Thyroid gland (tissue), 4 donors: Measurements from ENCODE around the gene PPM1L.

Experiments
- POLR2A ChIP-seq, 2 donors: fragments of 450-650 bp; IDR thresholded peaks; one replicate each; pipeline ENCODE4 v1.6.1; 2017; ENCODE audit warnings: antibody characterized with exemption in 2 of 2, mild to moderate bottlenecking in 2 of 2, moderate library complexity in 1 of 2
- TF ChIP-seq, protein P1 (sequence below), 6 experiments: fragments of 200-600 bp in 3 of 6; fragments of 450-650 bp in 3 of 6; sonication (generic) in 3 of 6; IDR thresholded peaks; one replicate each; pipeline ENCODE4 v1.5.1; 2016 to 2019; ENCODE audit warnings: antibody characterized with exemption in 6 of 6, mild to moderate bottlenecking in 2 of 6, inconsistent platforms in 1 of 6, moderate library complexity in 1 of 6

DNA sequence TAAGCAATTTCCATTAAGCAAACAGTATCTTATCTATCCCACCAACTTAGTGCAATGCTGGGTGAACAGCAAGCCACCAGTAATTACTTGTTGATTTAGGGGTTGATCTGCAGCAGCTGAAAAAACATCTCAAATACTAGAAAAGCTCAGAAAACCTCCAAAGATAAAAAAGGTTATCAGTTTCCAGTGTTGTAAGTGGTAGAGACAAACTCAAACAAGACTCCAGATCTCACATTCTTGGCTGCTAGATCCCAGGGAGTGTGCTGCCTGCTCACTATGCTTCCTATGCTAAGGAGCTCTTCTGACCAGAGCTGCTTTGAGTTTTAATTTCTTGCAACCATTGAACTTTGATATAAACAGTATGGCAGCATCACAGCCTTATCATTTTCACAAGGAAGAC lies 337.9 kb downstream of the PPM1L start:
- TF ChIP-seq POLR2A (IDR thresholded peaks at IDR 0.05) = no peak
- TF ChIP-seq, protein P1, sequence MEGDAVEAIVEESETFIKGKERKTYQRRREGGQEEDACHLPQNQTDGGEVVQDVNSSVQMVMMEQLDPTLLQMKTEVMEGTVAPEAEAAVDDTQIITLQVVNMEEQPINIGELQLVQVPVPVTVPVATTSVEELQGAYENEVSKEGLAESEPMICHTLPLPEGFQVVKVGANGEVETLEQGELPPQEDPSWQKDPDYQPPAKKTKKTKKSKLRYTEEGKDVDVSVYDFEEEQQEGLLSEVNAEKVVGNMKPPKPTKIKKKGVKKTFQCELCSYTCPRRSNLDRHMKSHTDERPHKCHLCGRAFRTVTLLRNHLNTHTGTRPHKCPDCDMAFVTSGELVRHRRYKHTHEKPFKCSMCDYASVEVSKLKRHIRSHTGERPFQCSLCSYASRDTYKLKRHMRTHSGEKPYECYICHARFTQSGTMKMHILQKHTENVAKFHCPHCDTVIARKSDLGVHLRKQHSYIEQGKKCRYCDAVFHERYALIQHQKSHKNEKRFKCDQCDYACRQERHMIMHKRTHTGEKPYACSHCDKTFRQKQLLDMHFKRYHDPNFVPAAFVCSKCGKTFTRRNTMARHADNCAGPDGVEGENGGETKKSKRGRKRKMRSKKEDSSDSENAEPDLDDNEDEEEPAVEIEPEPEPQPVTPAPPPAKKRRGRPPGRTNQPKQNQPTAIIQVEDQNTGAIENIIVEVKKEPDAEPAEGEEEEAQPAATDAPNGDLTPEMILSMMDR (IDR thresholded peaks at IDR 0.05) = no peak
